HepG2 (cell line): Measurements from ENCODE around the gene HRH3. TPM values are rescaled to one million over a fixed set of nuclear protein-coding genes. Genes with fewer than 3 reads are reported as not detected.

Experiments used
- ATAC-seq: fragments of 200-7000 bp; cut with Tn5 transposase; 3 replicates; pipeline ENCODE4 v1.9.1; 2020; ENCODE audit warnings: mild to moderate bottlenecking, moderate library complexity
- BruUV-seq: library from RNA; stranded (reverse); fragments of 400-500 nt; replicated peaks from 2 replicates; lab custom pipeline; 2021; lab: Mats Ljungman, UMichigan
- CTCF ChIA-PET: fragments of 300-600 bp; formaldehyde crosslinking; extraction: SDS; loops from one replicate; lab custom pipeline; 2021; ENCODE audit warnings: low total read pairs, inconsistent platforms, low intra/inter-chr PET ratio; lab: Yijun Ruan, JAX
- POLR2A ChIA-PET: fragments of 350-600 bp; sonication (Branson Sonifier 250); formaldehyde crosslinking; loops from one replicate; lab custom pipeline; 2020; ENCODE audit warnings: antibody characterized with exemption, inconsistent platforms; lab: Yijun Ruan, JAX
- DNase-seq: peaks from one replicate; pipeline ENCODE4 v3.0.0-alpha.2; 2015; ENCODE audit warnings: low spot score
- FAIRE-seq: peaks from 3 replicates; lab custom pipeline; 2011; peaks lifted over from hg19 to GRCh38; lab: Jason Lieb, UNC
- H2AFZ ChIP-seq: one replicate; pipeline ENCODE4 v1.6.1; 2011; ENCODE audit warnings: low read length, inconsistent platforms
- H3K27ac ChIP-seq: fragments of 300-600 bp; 3 replicates; pipeline ENCODE4 v1.8.0; 2011; ENCODE audit warnings: mixed run types, mild to moderate bottlenecking, mixed read lengths, low read length, inconsistent platforms; ENCODE audit not compliant: insufficient read depth; ENCODE audit errors: extremely low read length
- H3K27me3 ChIP-seq, 2 experiments: fragments of 200-600 bp in 1 of 2; 2 replicates in 1 of 2; 3 replicates in 1 of 2; pipeline versions ENCODE4 v1.6.0 to v1.8.0; 2011; ENCODE audit warnings: low read length in 2 of 2, mild to moderate bottlenecking in 2 of 2, moderate library complexity in 2 of 2, inconsistent platforms in 1 of 2; ENCODE audit not compliant: insufficient read depth in 2 of 2, control insufficient read depth in 1 of 2
- H3K36me3 ChIP-seq, 2 experiments: fragments of 200-600 bp in 1 of 2; replicated peaks in 1 of 2; 2 replicates in 1 of 2; 3 replicates in 1 of 2; pipeline versions ENCODE4 v1.5.1 to v1.8.0; 2011; ENCODE audit warnings: low read length in 2 of 2, inconsistent platforms in 1 of 2; ENCODE audit not compliant: insufficient read depth in 2 of 2, control insufficient read depth in 1 of 2
- H3K4me1 ChIP-seq: 2 replicates; pipeline ENCODE4 v1.5.1; 2012; ENCODE audit warnings: low read length, inconsistent platforms; ENCODE audit not compliant: insufficient read depth
- H3K4me2 ChIP-seq: 2 replicates; pipeline ENCODE4 v1.6.0; 2011; ENCODE audit warnings: low read depth, low read length, inconsistent platforms
- H3K4me3 ChIP-seq, 3 experiments: fragments of 200-600 bp in 1 of 3; sonication (generic), shearing (Covaris generic) in 1 of 3; replicated peaks in 1 of 3; 2 replicates each; pipeline ENCODE4 v1.5.1; 2011 to 2016; ENCODE audit warnings: low read length in 3 of 3, inconsistent platforms in 2 of 3, low read depth in 2 of 3, mild to moderate bottlenecking in 2 of 3, control low read depth in 1 of 3, mixed read lengths in 1 of 3; ENCODE audit not compliant: insufficient read depth in 1 of 3
- H3K79me2 ChIP-seq: one replicate; pipeline ENCODE4 v1.6.1; 2011; ENCODE audit warnings: low read length, inconsistent platforms; ENCODE audit not compliant: insufficient read depth
- H3K9ac ChIP-seq: 2 replicates; pipeline ENCODE4 v1.6.0; 2011; ENCODE audit warnings: mild to moderate bottlenecking, low read depth, low read length, inconsistent platforms; ENCODE audit not compliant: insufficient read depth
- H3K9me3 ChIP-seq: 2 replicates; pipeline ENCODE4 v1.5.1; 2012; ENCODE audit warnings: mild to moderate bottlenecking, low read length
- H4K20me1 ChIP-seq: 2 replicates; pipeline ENCODE4 v1.6.0; 2011; ENCODE audit warnings: inconsistent platforms, mild to moderate bottlenecking, low read length, moderate library complexity; ENCODE audit not compliant: insufficient read depth
- FOXK1 ChIP-seq: sonication (generic); formaldehyde crosslinking; IDR thresholded peaks from 2 replicates; pipeline ENCODE4 v1.4.0; 2020; ENCODE audit warnings: low read depth, missing genetic modification reagents, borderline replicate concordance
- HMGA1 ChIP-seq: sonication (generic); formaldehyde crosslinking; conservative IDR thresholded peaks from 2 replicates; pipeline ENCODE4 v1.4.0; 2020; ENCODE audit warnings: missing genetic modification reagents
- MBD4 ChIP-seq: IDR thresholded peaks from 2 replicates; pipeline ENCODE4 v1.6.1; 2012; ENCODE audit warnings: low read length, inconsistent platforms, borderline replicate concordance
- RELA ChIP-seq: sonication (generic); formaldehyde crosslinking; IDR thresholded peaks from 2 replicates; pipeline ENCODE4 v1.4.0; 2020; ENCODE audit warnings: missing genetic modification reagents
- SMC3 ChIP-seq: IDR thresholded peaks from 2 replicates; pipeline ENCODE4 v1.6.1; 2011; ENCODE audit warnings: low read length, improper control_type of control experiment
- ZNF230 ChIP-seq: sonication (generic); formaldehyde crosslinking; IDR thresholded peaks from 2 replicates; pipeline ENCODE4 v1.4.0; 2020; ENCODE audit warnings: mild to moderate bottlenecking, missing genetic modification reagents
- ZNF367 ChIP-seq: sonication (generic); formaldehyde crosslinking; IDR thresholded peaks from 2 replicates; pipeline ENCODE4 v1.4.0; 2020; ENCODE audit warnings: missing genetic modification reagents, borderline replicate concordance
- ZNF782 ChIP-seq: sonication (generic); formaldehyde crosslinking; IDR thresholded peaks from 2 replicates; pipeline ENCODE4 v1.4.0; 2020; ENCODE audit warnings: missing genetic modification reagents, mild to moderate bottlenecking, borderline replicate concordance
- WGBS: methylation state at CpG from one replicate; pipeline ENCODE4 v1.1.6; 2017; ENCODE audit warnings: low lambda C conversion rate; 5-methylcytosine and 5-hydroxymethylcytosine counted together
- in situ Hi-C: cut with HindIII; loops from 2 replicates; pipeline ENCODE4 v1.10.0; 2017; ENCODE audit warnings: low pct_unique_long_range_greater_than_20kb; ENCODE audit not compliant: extremely low pct_ligation_motif_present
- intact Hi-C: fragments of 100-400 bp; cut with micrococcal nuclease; formaldehyde crosslinking; loops from one replicate; pipeline ENCODE4 v1.10.0; 2022; ENCODE audit not compliant: unreplicated experiment
- polyA plus RNA-seq, 8 experiments: library from polyadenylated mRNA; depleted of rRNA in 3 of 8; stranded (reverse) in 7 of 8; unstranded in 1 of 8; fragments of >200 nt; fragmentation: Illumina TruSeq in 4 of 8; extraction: Trizol in 4 of 8; gene quantifications; 2 replicates each; pipeline versions ENCODE4 v1.2.1 to v1.2.3, GENCODE V29; 2011 to 2016; ENCODE audit warnings: low read depth in 4 of 8, missing spikeins in 1 of 8, mixed read lengths in 1 of 8; ENCODE audit not compliant: insufficient read depth in 1 of 8
- total RNA-seq, 5 experiments: library from RNA; depleted of rRNA; stranded (reverse); fragments of >200 nt; fragmentation: Illumina TruSeq; extraction: Trizol; gene quantifications; 2 replicates each; pipeline ENCODE4 v1.2.3, GENCODE V29; 2016; ENCODE audit warnings: low read depth in 1 of 5
- TF ChIP-seq, protein P1 (sequence below): sonication (generic); formaldehyde crosslinking; IDR thresholded peaks from 2 replicates; pipeline ENCODE4 v1.4.0; 2020; ENCODE audit warnings: low read depth, mild to moderate bottlenecking, missing genetic modification reagents
- TF ChIP-seq, protein P2 (sequence below): IDR thresholded peaks from 2 replicates; pipeline ENCODE4 v1.6.1; 2016; ENCODE audit warnings: missing biosample characterization, missing genetic modification reagents, low read depth
- TF ChIP-seq, protein P3 (sequence below): sonication (generic); formaldehyde crosslinking; IDR thresholded peaks from 2 replicates; pipeline ENCODE4 v1.8.1; 2023; ENCODE audit warnings: mild to moderate bottlenecking, missing genetic modification reagents

HRH3 gene
- total and polyA plus RNA-seq, 2 of the 13 experiments (the other 11 are each of a cell fraction or from before 2014, with no cell fraction given): 0.18 TPM; not detected in 1

DNA sequence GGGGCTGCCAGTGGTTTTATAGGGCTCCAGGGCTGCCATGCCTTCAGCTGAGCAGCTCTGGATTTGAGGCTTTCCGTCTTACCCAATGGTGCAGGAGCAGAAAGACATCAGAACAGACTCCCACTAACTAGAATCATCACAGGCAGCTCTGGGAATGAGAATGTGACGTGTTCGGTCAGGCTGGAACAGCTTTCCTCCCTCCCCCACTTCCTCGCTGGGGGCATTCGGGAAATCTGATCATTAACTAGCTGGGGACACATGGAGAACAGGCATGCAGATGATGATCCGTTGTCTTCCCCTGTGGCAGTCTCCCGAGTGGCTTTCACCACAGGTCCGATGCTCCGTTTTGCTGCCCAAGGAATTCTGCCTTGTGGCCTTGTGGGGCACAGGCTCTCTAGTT is 42.8 kb downstream of the HRH3 start:
- H3K4me1 ChIP-seq: peaks cover 8% of the 10 kb centered on the region
- no peaks in the 10 kb centered on the region for H3K9me3 ChIP-seq
- POLR2A ChIA-PET: no interaction called here
- no peaks in the 10 kb centered on the region; a peak in 1 of 5 replicates for H3K27me3 ChIP-seq
- peaks cover 8% of the 10 kb centered on the region for H3K79me2 ChIP-seq
- intact Hi-C loops (no loop called here), in situ Hi-C loops (no loop called here)
- H4K20me1 ChIP-seq: no peaks in the 10 kb centered on the region
- no peak overlapping the region for H3K4me2 ChIP-seq
- FAIRE-seq: no peak
- DNase-seq: no peak
- no TSS peak for BruUV-seq
- peaks cover 29 to 47% of the 10 kb centered on the region in 2 experiments for H3K36me3 ChIP-seq
- no peak overlapping the region for H3K9ac ChIP-seq
- no peak for ATAC-seq
- 97% methylated on average over 9 of the region's 9 CpGs for WGBS
- H3K4me3 ChIP-seq: no peak overlapping the region
- H3K27ac ChIP-seq: no peak overlapping the region
- no peak overlapping the region for H2AFZ ChIP-seq
- TF ChIP-seq MBD4 (no peak), RELA (CRISPR knock-in tag) (no peak), FOXK1 (CRISPR knock-in tag) (no peak), SMC3 (no peak)
- TF ChIP-seq, protein P1, sequence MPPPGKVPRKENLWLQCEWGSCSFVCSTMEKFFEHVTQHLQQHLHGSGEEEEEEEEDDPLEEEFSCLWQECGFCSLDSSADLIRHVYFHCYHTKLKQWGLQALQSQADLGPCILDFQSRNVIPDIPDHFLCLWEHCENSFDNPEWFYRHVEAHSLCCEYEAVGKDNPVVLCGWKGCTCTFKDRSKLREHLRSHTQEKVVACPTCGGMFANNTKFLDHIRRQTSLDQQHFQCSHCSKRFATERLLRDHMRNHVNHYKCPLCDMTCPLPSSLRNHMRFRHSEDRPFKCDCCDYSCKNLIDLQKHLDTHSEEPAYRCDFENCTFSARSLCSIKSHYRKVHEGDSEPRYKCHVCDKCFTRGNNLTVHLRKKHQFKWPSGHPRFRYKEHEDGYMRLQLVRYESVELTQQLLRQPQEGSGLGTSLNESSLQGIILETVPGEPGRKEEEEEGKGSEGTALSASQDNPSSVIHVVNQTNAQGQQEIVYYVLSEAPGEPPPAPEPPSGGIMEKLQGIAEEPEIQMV (CRISPR knock-in tag): no peak
- CTCF ChIA-PET: no interaction called here

DNA sequence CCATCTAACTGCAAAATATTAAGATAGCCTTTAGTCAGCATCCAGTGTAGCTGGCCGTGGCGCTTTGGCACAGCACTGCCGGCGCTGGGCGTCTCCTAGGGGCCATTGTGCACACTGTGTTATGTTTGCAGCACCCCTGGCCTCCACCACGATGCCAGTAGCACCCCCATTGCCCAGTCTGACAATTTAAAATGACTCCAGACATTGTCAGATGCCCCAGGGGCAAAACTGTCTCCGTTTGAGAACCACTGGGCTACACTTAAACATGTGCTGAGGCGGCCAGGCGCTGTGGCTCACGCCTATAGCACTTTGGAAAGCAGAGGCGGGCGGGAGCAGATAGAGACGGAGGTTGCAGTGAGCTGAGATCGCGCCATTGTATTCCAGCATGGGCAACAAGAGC is 43.2 kb downstream of the HRH3 start:
- ChIA-PET CTCF (no interaction called here), POLR2A (no interaction called here)
- ATAC-seq (no peak), FAIRE-seq (no peak), DNase-seq (no peak)
- H3K4me1 ChIP-seq: peaks cover 4% of the 10 kb centered on the region
- intact Hi-C loops: no loop called here
- peaks cover 29 to 48% of the 10 kb centered on the region in 2 experiments for H3K36me3 ChIP-seq
- no peak overlapping the region for H2AFZ ChIP-seq
- no peak overlapping the region for H3K4me2 ChIP-seq
- 94% methylated on average over 15 of the region's 15 CpGs for WGBS
- H3K27me3 ChIP-seq: no peaks in the 10 kb centered on the region; a peak in 1 of 5 replicates
- in situ Hi-C loops: no loop called here
- no peak overlapping the region for H3K9ac ChIP-seq
- no peaks in the 10 kb centered on the region for H4K20me1 ChIP-seq
- BruUV-seq: no TSS peak
- no peaks in the 10 kb centered on the region for H3K9me3 ChIP-seq
- H3K27ac ChIP-seq: no peak overlapping the region
- peaks cover 5% of the 10 kb centered on the region for H3K79me2 ChIP-seq
- no peak overlapping the region for H3K4me3 ChIP-seq
- TF ChIP-seq, protein P2, sequence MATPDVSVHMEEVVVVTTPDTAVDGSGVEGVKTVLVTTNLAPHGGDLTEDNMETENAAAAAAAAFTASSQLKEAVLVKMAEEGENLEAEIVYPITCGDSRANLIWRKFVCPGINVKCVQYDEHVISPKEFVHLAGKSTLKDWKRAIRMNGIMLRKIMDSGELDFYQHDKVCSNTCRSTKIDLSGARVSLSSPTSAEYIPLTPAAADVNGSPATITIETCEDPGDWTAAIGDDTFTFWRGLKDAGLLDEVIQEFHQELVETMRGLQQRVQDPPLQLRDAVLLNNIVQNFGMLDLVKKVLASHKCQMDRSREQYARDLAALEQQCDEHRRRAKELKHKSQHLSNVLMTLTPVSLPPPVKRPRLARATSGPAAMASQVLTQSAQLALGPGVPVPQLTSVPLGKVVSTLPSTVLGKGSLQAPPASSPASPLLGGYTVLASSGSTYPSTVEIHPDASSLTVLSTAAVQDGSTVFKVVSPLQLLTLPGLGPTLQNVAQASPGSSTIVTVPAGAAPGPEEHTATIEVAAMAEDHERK (CRISPR knock-in tag): no peak
- TF ChIP-seq ZNF367 (CRISPR knock-in tag) (no peak), ZNF230 (CRISPR knock-in tag) (no peak), HMGA1 (CRISPR knock-in tag) (no peak), ZNF782 (CRISPR knock-in tag) (no peak)
- TF ChIP-seq, protein P3, sequence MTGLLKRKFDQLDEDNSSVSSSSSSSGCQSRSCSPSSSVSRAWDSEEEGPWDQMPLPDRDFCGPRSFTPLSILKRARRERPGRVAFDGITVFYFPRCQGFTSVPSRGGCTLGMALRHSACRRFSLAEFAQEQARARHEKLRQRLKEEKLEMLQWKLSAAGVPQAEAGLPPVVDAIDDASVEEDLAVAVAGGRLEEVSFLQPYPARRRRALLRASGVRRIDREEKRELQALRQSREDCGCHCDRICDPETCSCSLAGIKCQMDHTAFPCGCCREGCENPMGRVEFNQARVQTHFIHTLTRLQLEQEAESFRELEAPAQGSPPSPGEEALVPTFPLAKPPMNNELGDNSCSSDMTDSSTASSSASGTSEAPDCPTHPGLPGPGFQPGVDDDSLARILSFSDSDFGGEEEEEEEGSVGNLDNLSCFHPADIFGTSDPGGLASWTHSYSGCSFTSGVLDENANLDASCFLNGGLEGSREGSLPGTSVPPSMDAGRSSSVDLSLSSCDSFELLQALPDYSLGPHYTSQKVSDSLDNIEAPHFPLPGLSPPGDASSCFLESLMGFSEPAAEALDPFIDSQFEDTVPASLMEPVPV (CRISPR knock-in tag): no peak
